Measurements from ENCODE around the gene ATP9A.

ATP9A gene

GRCh38 chr20:51733070-51733469 is 35.1 kb downstream of the ATP9A start:
- Histone ChIP-seq H3K9me2 (ENCODE audit: low read depth, low read length) (no peaks in the 10 kb centered on the region), H3F3A (ENCODE audit: insufficient read depth, low read length) (no peaks in the 10 kb centered on the region), H4K20me1 (ENCODE audit: insufficient read depth, low read length) (no peaks in the 10 kb centered on the region), H3K4me2 (ENCODE audit: low read length) (no peak overlapping the region), H3K9ac (ENCODE audit: low read length) (no peak overlapping the region), H3K9me3 (ENCODE audit: low read length) (no peaks in the 10 kb centered on the region), H3K27ac (ENCODE audit: low read depth, low read length, poor library complexity, severe bottlenecking) (no peak overlapping the region), H3K79me2 (ENCODE audit: insufficient read depth, low read length) (no peaks in the 10 kb centered on the region), H3K4me3 (ENCODE audit: low read depth, low read length, poor library complexity, severe bottlenecking) (no peak overlapping the region), H3K4me1 (ENCODE audit: insufficient read depth, low read length, severe bottlenecking) (no peaks in the 10 kb centered on the region), H3K36me3 (ENCODE audit: insufficient read depth, low read length) (no peaks in the 10 kb centered on the region), H2AFZ (ENCODE audit: low read length) (no peak overlapping the region), H3K27me3 (ENCODE audit: insufficient read depth, low read length) (no peaks in the 10 kb centered on the region)
- no peak for TF ChIP-seq EZH2 (IDR thresholded peaks at IDR 0.05; ENCODE audit: borderline replicate concordance, low read length)
- TF ChIP-seq CTCF (IDR thresholded peaks at IDR 0.05; ENCODE audit: low read length), result no peak

GRCh38 chr20:51732096-51732791 is 35.9 kb downstream of the ATP9A start:
- H3K4me3 ChIP-seq (ENCODE audit: low read depth, low read length, poor library complexity, severe bottlenecking), result no peak overlapping the region
- H3K36me3 ChIP-seq (ENCODE audit: insufficient read depth, low read length), result no peaks in the 10 kb centered on the region
- H3K79me2 ChIP-seq (ENCODE audit: insufficient read depth, low read length), result no peaks in the 10 kb centered on the region
- no peak for TF ChIP-seq CTCF (IDR thresholded peaks at IDR 0.05; ENCODE audit: low read length)
- no peak for TF ChIP-seq EZH2 (IDR thresholded peaks at IDR 0.05; ENCODE audit: borderline replicate concordance, low read length)
- no peaks in the 10 kb centered on the region for H3K27me3 ChIP-seq (ENCODE audit: insufficient read depth, low read length)
- H3K27ac ChIP-seq (ENCODE audit: low read depth, low read length, poor library complexity, severe bottlenecking), result no peak overlapping the region
- H3K4me1 ChIP-seq (ENCODE audit: insufficient read depth, low read length, severe bottlenecking), result no peaks in the 10 kb centered on the region
- no peak overlapping the region for H2AFZ ChIP-seq (ENCODE audit: low read length)
- H3K9me2 ChIP-seq (ENCODE audit: low read depth, low read length), result no peaks in the 10 kb centered on the region
- no peak overlapping the region for H3K4me2 ChIP-seq (ENCODE audit: low read length)
- H3F3A ChIP-seq (ENCODE audit: insufficient read depth, low read length), result no peaks in the 10 kb centered on the region
- H4K20me1 ChIP-seq (ENCODE audit: insufficient read depth, low read length), result no peaks in the 10 kb centered on the region
- no peak overlapping the region for H3K9ac ChIP-seq (ENCODE audit: low read length)
- no peaks in the 10 kb centered on the region for H3K9me3 ChIP-seq (ENCODE audit: low read length)

GRCh38 chr20:51731731-51732095 is 36.5 kb downstream of the ATP9A start:
- H3K9ac ChIP-seq (ENCODE audit: low read length), result no peak overlapping the region
- TF ChIP-seq EZH2 (IDR thresholded peaks at IDR 0.05; ENCODE audit: borderline replicate concordance, low read length), result no peak
- no peak for TF ChIP-seq CTCF (IDR thresholded peaks at IDR 0.05; ENCODE audit: low read length)
- no peak overlapping the region for H2AFZ ChIP-seq (ENCODE audit: low read length)

More at GRCh38 chr20:51731731-51732095, 36.5 kb downstream of the ATP9A start:
- no peaks in the 10 kb centered on the region for H3K4me1 ChIP-seq (ENCODE audit: insufficient read depth, low read length, severe bottlenecking)
- H3K36me3 ChIP-seq (ENCODE audit: insufficient read depth, low read length), result no peaks in the 10 kb centered on the region
- no peaks in the 10 kb centered on the region for H3K27me3 ChIP-seq (ENCODE audit: insufficient read depth, low read length)
- no peak overlapping the region for H3K4me3 ChIP-seq (ENCODE audit: low read depth, low read length, poor library complexity, severe bottlenecking)
- no peaks in the 10 kb centered on the region for H3K79me2 ChIP-seq (ENCODE audit: insufficient read depth, low read length)
- no peak overlapping the region for H3K27ac ChIP-seq (ENCODE audit: low read depth, low read length, poor library complexity, severe bottlenecking)
- H3F3A ChIP-seq (ENCODE audit: insufficient read depth, low read length), result no peaks in the 10 kb centered on the region
- H3K9me3 ChIP-seq (ENCODE audit: low read length), result no peaks in the 10 kb centered on the region
- H3K4me2 ChIP-seq (ENCODE audit: low read length), result no peak overlapping the region
- no peaks in the 10 kb centered on the region for H4K20me1 ChIP-seq (ENCODE audit: insufficient read depth, low read length)
- H3K9me2 ChIP-seq (ENCODE audit: low read depth, low read length), result no peaks in the 10 kb centered on the region
